Suprapubic skin (tissue), 4 donors: ENCODE data around the gene EPHB1. TPM values are rescaled to one million over a fixed set of nuclear protein-coding genes. Genes with fewer than 3 reads are reported as not detected.

Experiments used
- DNase-seq, 2 donors: peaks; one replicate each; pipeline ENCODE4 v3.0.0-alpha.2; 2019; ENCODE audit warnings: low spot score in 2 of 2
- H3K27ac ChIP-seq: fragments of 200-600 bp; sonication (generic); one replicate; pipeline ENCODE4 v1.5.1; 2019
- H3K27me3 ChIP-seq: fragments of 200-600 bp; sonication (generic); one replicate; pipeline ENCODE4 v1.5.1; 2019
- H3K36me3 ChIP-seq: fragments of 200-600 bp; sonication (generic); one replicate; pipeline ENCODE4 v1.5.1; 2019
- H3K4me1 ChIP-seq: fragments of 200-600 bp; sonication (generic); one replicate; pipeline ENCODE4 v1.5.1; 2019
- H3K4me3 ChIP-seq: fragments of 200-600 bp; sonication (generic); one replicate; pipeline ENCODE4 v1.5.1; 2019; ENCODE audit warnings: mild to moderate bottlenecking
- H3K9me3 ChIP-seq: fragments of 200-600 bp; sonication (generic); one replicate; pipeline ENCODE4 v1.5.1; 2019
- CTCF ChIP-seq, 2 donors: fragments of 200-600 bp in 1 of 2; fragments of 450-650 bp in 1 of 2; sonication (generic) in 1 of 2; IDR thresholded peaks; one replicate each; pipeline ENCODE4 v1.5.1; 2016 to 2019; ENCODE audit warnings: antibody characterized with exemption in 2 of 2, mild to moderate bottlenecking in 1 of 2, moderate library complexity in 1 of 2
- EP300 ChIP-seq: sonication (generic); formaldehyde crosslinking; IDR thresholded peaks from one replicate; pipeline ENCODE4 v1.6.1; 2017; ENCODE audit warnings: antibody characterized with exemption
- POLR2A ChIP-seq, 2 donors: fragments of 450-650 bp; IDR thresholded peaks; one replicate each; pipeline ENCODE4 v1.6.1; 2017; ENCODE audit warnings: antibody characterized with exemption in 2 of 2, mild to moderate bottlenecking in 2 of 2, moderate library complexity in 2 of 2
- POLR2AphosphoS5 ChIP-seq, 3 donors: sonication (generic); formaldehyde crosslinking; IDR thresholded peaks; one replicate each; pipeline ENCODE4 v1.6.1; 2017; ENCODE audit warnings: antibody characterized with exemption in 3 of 3
- WGBS: methylation state at CpG from one replicate; pipeline ENCODE4 v1.1.5; 2018; 5-methylcytosine and 5-hydroxymethylcytosine counted together
- total RNA-seq, 4 donors: library from RNA; depleted of rRNA; stranded (reverse); fragments of >200 nt; gene quantifications; one replicate each; pipeline ENCODE4 v1.1.0, GENCODE V29; 2016

Gene EPHB1
- total RNA-seq, 4 donors from 2014 or later = 8.5 to 30.7 (median 18.5) TPM

- Histone ChIP-seq H3K4me1 (no peaks in the 10 kb centered on the region), H3K9me3 (no peaks in the 10 kb centered on the region), H3K27ac (no peak overlapping the region), H3K4me3 (no peak overlapping the region), H3K27me3 (no peaks in the 10 kb centered on the region), H3K36me3 (no peaks in the 10 kb centered on the region)
- WGBS = 88% methylated on average over 7 of the region's 7 CpGs
- DNase-seq = peak in 1 of 2 donors; percentile 11
- TF ChIP-seq POLR2AphosphoS5 (IDR thresholded peaks at IDR 0.05) (no peak), CTCF (IDR thresholded peaks at IDR 0.05) (no peak), EP300 (no peak), POLR2A (IDR thresholded peaks at IDR 0.05) (no peak)
Measured at GRCh38 chr3:134898181-134898754, 103.2 kb downstream of the EPHB1 start.

- Histone ChIP-seq H3K27me3 (no peaks in the 10 kb centered on the region), H3K4me3 (no peak overlapping the region), H3K4me1 (no peaks in the 10 kb centered on the region), H3K36me3 (no peaks in the 10 kb centered on the region), H3K9me3 (no peaks in the 10 kb centered on the region), H3K27ac (no peak overlapping the region)
- TF ChIP-seq EP300 (no peak), POLR2AphosphoS5 (IDR thresholded peaks at IDR 0.05) (no peak), CTCF (IDR thresholded peaks at IDR 0.05) (no peak), POLR2A (IDR thresholded peaks at IDR 0.05) (no peak)
- DNase-seq = peak in 1 of 2 donors; percentile 13
- 100% methylated on average over 1 of the region's 1 CpG for WGBS
Measured at GRCh38 chr3:134899786-134900185, 104.7 kb downstream of the EPHB1 start.

DNA sequence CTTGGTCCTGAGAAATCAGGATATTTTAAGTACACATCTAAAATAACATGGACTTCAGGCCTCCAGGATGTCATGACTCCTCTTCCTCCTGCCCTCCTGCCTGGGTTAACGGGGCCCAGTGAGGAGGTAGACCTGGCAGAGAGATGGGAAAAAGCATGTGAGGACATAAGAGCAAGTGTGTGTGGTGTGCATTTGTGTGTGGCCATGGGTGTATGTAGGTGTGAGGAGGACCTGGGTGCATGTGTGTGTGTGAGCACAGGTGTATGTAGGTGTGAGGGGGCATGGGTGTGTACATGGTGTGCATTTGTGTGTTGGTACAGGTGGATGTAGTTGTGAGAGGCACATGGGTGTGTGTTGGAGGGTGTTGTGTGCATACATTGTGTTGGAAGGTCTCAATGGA, 105.4 kb downstream of the EPHB1 start:
- peak in 1 of 2 donors; percentile 17 for DNase-seq
- 90% methylated on average over 1 of the region's 1 CpG for WGBS
- no peak for TF ChIP-seq CTCF (IDR thresholded peaks at IDR 0.05)
- TF ChIP-seq POLR2A (IDR thresholded peaks at IDR 0.05) = no peak
- TF ChIP-seq EP300 = no peak
- no peak for TF ChIP-seq POLR2AphosphoS5 (IDR thresholded peaks at IDR 0.05)
- H3K27ac ChIP-seq = no peak overlapping the region
- no peaks in the 10 kb centered on the region for H3K36me3 ChIP-seq
- H3K4me3 ChIP-seq = no peak overlapping the region
- H3K4me1 ChIP-seq = no peaks in the 10 kb centered on the region
- no peaks in the 10 kb centered on the region for H3K27me3 ChIP-seq
- H3K9me3 ChIP-seq = no peaks in the 10 kb centered on the region

DNA sequence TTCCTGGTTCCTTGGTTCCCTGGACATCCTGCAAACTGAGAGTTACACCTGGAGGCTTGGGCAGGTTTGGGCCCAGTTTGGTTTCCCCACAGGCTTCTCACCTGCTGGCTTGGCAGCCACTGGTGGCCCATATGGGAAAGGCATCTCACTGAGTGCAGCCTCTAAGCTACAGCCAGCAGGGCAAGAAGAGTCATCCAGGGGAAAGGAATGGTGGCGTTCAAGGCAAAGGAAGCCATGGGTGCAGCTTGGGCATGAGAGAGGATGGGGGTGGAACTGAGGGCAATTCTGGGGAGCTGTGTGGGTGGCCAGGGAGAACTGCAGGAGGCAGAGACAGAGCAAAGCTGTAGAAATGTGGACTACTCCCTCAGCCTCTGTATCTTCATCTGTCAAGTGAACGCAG, 106.4 kb downstream of the EPHB1 start:
- 79% methylated on average over 2 of the region's 2 CpGs for WGBS
- Histone ChIP-seq H3K27ac (no peak overlapping the region), H3K4me1 (no peaks in the 10 kb centered on the region), H3K4me3 (no peak overlapping the region), H3K27me3 (no peaks in the 10 kb centered on the region), H3K36me3 (no peaks in the 10 kb centered on the region), H3K9me3 (no peaks in the 10 kb centered on the region)
- no peak for TF ChIP-seq POLR2A (IDR thresholded peaks at IDR 0.05)
- TF ChIP-seq EP300 = no peak
- TF ChIP-seq CTCF (IDR thresholded peaks at IDR 0.05) = no peak
- no peak for TF ChIP-seq POLR2AphosphoS5 (IDR thresholded peaks at IDR 0.05)
- DNase-seq = peak in 1 of 2 donors; percentile 7

DNA sequence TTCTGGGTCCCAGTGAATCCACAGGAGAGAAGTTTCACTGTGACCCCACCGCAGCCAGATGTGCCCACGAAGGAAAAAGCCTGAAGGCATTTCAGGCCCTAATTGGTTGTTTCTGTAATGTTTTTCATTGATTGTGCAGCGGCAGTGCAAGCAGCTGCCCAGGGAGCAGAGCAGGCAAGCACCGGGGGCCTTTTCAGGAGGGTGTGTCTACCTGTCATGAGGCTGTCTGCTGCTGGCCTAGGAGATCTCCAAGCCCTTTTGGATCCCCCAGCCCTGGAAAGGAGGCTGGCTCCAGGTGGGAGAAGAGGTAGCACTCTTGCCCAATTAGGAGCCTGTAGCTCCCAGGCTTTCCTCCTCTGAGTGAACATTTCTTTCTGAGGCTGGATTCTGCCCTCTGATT, 108.8 kb downstream of the EPHB1 start:
- Histone ChIP-seq H3K4me3 (no peak overlapping the region), H3K27me3 (no peaks in the 10 kb centered on the region), H3K4me1 (no peaks in the 10 kb centered on the region), H3K9me3 (no peaks in the 10 kb centered on the region), H3K36me3 (no peaks in the 10 kb centered on the region), H3K27ac (no peak overlapping the region)
- 53% methylated on average over 4 of the region's 4 CpGs for WGBS
- no peak for TF ChIP-seq CTCF (IDR thresholded peaks at IDR 0.05)
- TF ChIP-seq POLR2AphosphoS5 (IDR thresholded peaks at IDR 0.05) = no peak
- no peak for TF ChIP-seq POLR2A (IDR thresholded peaks at IDR 0.05)
- no peak for TF ChIP-seq EP300
- peak in 1 of 2 donors; percentile 28 for DNase-seq
